Activated CD4-positive, alpha-beta memory T cell treated with anti-CD3 and anti-CD28 coated beads, Interleukin-2, amount 10 ng/mL, durations not matched to agents 7 days and 5 days (primary cell): ENCODE results near the gene MYO1D. TPM values are rescaled to one million over a fixed set of nuclear protein-coding genes. Genes with fewer than 3 reads are reported as not detected.
"Not testable (repeated sequence)": the region's sequence is repeated elsewhere in the genome, so short reads cannot be mapped to it uniquely, and the experiment has no call there.

Experiments used
- CTCF ChIA-PET: fragments of 350-600 bp; sonication (Branson Sonifier 250); formaldehyde crosslinking; loops from one replicate; lab custom pipeline; 2021; ENCODE audit warnings: antibody characterized with exemption, inconsistent platforms; lab: Charles Lee
- POLR2A ChIA-PET: fragments of 350-600 bp; sonication (Branson Sonifier 250); formaldehyde crosslinking; loops from one replicate; lab custom pipeline; 2021; ENCODE audit warnings: antibody characterized with exemption; lab: Charles Lee
- DNase-seq: peaks from one replicate; pipeline ENCODE4 v3.0.0-alpha.2; 2020
- H3K27ac Mint-ChIP-seq: one replicate; pipeline ENCODE4 v1.8.0; 2021; ENCODE audit warnings: mild to moderate bottlenecking, mixed read lengths
- H3K27me3 Mint-ChIP-seq: one replicate; pipeline ENCODE4 v1.8.0; 2021; ENCODE audit warnings: mixed read lengths
- H3K36me3 Mint-ChIP-seq: one replicate; pipeline ENCODE4 v1.8.0; 2021; ENCODE audit warnings: low read depth, mixed read lengths
- H3K4me1 Mint-ChIP-seq: one replicate; pipeline ENCODE4 v1.8.0; 2021; ENCODE audit warnings: mixed read lengths
- H3K4me3 Mint-ChIP-seq: one replicate; pipeline ENCODE4 v1.8.0; 2021; ENCODE audit warnings: mild to moderate bottlenecking, mixed read lengths
- H3K9me3 Mint-ChIP-seq: one replicate; pipeline ENCODE4 v1.8.0; 2021; ENCODE audit warnings: mixed read lengths
- total RNA-seq, 2 experiments: library from RNA; stranded (reverse); gene quantifications; one replicate each; pipeline ENCODE4 v1.2.3, GENCODE V29; 2021

The MYO1D gene
- total RNA-seq, 2 experiments from 2014 or later, result 8.3 to 11.1 TPM

DNA sequence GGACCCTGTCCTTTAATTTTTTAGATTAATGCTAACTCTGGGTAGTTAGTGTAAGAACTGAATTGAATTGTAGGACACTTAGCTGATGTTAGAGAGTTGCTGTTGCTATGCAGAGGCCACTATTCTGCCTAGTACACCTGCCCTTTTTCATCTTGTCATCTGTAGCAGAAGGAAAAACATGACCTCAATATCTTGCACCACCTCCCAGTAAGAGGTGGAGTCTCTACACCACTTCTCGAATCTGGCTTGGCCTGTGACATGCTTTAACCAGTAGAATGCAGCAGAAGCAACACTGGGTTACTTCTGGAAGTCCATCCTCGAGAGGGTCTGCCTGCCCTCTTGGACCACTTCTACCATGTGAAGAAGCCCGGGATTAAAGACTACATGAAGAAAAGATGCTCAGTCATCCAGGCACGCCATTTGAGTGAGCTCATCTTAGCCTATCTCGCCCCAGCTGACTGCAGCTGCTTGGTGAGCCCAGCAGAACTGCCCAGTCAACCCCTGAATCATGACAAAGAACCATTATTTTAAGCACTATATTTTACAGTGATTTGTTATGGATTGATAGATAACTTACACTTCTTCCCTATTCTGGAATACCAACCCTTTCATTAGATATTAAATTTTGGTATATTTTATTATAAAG is 153.5 kb downstream of the MYO1D start:
- Mint-ChIP-seq H3K9me3 (peaks cover 8% of the 10 kb centered on the region), H3K27ac (no peak overlapping the region), H3K36me3 (peaks cover 11% of the 10 kb centered on the region), H3K27me3 (no peaks in the 10 kb centered on the region), H3K4me3 (no peak overlapping the region), H3K4me1 (no peaks in the 10 kb centered on the region)
- no peak for DNase-seq
- ChIA-PET CTCF (no interaction called here), POLR2A (no interaction called here)

DNA sequence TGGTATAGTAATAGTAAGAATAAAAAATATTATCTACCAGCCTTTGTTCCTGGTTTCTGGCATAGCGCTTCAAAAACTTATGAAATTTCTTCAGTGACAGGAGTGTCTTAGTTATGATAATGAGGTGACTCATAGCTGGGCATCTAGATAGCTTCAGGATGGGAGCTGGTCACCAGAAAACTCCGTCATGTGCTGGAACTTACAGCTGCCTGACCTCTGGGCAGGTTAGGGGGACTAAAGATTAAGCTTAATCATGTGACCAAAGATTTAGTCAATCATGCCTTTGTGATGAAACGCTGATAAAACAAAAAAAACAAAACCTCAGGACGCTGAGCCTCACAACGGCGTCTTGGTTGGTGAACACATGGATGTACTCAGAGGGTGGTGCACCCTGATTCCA is 154.2 kb downstream of the MYO1D start:
- H3K27ac Mint-ChIP-seq, result no peak overlapping the region
- H3K36me3 Mint-ChIP-seq, result peaks cover 11% of the 10 kb centered on the region
- H3K4me1 Mint-ChIP-seq, result no peaks in the 10 kb centered on the region
- H3K27me3 Mint-ChIP-seq, result no peaks in the 10 kb centered on the region
- ChIA-PET POLR2A (no interaction called here), CTCF (no interaction called here)
- no peak for DNase-seq
- peaks cover 8% of the 10 kb centered on the region for H3K9me3 Mint-ChIP-seq
- H3K4me3 Mint-ChIP-seq, result no peak overlapping the region

DNA sequence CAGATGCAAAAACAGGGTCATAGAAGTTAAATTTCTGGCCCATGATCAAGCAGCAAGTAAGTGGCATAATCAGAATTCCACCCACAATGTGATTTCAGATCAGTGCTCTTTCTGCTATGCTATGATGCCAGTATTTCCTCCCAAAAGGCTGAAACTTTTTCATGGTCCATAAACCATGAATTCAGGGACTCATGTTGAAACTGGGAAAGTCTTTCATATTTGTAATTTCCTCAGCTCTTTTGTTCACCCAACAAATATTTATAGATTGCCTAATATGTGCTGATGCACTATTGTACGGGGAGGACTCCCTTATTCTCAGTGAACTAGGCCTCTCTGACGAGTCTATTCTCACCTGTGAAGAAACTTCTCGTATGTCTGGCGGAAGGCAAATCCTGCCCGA is 156.3 kb downstream of the MYO1D start:
- ChIA-PET POLR2A (no interaction called here), CTCF (interaction anchor here (1.5 kb wide), 1 partner anchor 10 kb away, joined by 4 read pairs; no protein-coding TSS in a partner anchor)
- Mint-ChIP-seq H3K4me3 (no peak overlapping the region), H3K27ac (no peak overlapping the region), H3K9me3 (peaks cover 6% of the 10 kb centered on the region), H3K27me3 (no peaks in the 10 kb centered on the region), H3K36me3 (peaks cover 11% of the 10 kb centered on the region), H3K4me1 (no peaks in the 10 kb centered on the region)
- no peak for DNase-seq

DNA sequence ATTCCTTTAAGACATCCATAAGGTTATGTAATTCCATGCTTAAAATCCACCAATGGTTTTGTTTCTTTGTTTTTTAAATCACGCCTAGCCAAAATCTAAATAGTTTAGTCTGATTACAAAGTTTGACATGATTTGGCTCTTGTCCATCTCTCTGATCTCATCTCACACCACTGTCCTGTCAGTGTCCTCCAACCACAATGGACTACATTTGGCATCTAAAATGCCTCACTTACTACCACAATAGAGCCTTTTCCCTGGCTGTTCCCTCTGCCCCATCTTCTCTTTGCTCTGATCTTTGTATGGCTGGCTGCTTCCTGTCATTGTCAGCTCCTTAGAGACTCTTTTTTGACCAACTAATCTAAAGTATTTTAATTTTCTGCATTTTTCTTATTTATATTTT is 157.2 kb downstream of the MYO1D start:
- Mint-ChIP-seq H3K4me3 (no peak overlapping the region), H3K9me3 (peaks cover 2% of the 10 kb centered on the region), H3K36me3 (peaks cover 4% of the 10 kb centered on the region), H3K4me1 (no peaks in the 10 kb centered on the region), H3K27ac (no peak overlapping the region), H3K27me3 (no peaks in the 10 kb centered on the region)
- ChIA-PET CTCF (no interaction called here), POLR2A (no interaction called here)
- DNase-seq, result no peak

DNA sequence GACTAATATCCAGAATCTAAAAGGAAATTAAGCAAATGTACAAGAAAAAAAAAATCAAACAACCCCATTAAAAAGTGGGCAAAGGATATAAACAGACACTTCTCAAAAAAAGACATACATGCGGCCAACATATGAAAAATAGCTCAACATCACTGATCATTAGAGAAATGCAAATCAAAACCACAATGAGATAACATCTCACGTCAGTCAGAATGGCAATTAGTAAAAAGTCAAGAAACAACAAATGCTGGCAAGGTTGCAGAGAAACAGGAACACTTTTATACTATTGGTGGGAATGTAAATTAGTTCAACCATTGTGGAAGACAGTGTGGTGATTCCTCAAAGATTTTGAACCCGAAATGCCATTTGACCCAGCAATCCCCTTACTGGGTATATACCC is 162.0 kb downstream of the MYO1D start:
- H3K27me3 Mint-ChIP-seq, H3K36me3 Mint-ChIP-seq, POLR2A ChIA-PET, H3K4me1 Mint-ChIP-seq, H3K4me3 Mint-ChIP-seq, H3K27ac Mint-ChIP-seq, DNase-seq, H3K9me3 Mint-ChIP-seq, CTCF ChIA-PET: not testable (repeated sequence)

DNA sequence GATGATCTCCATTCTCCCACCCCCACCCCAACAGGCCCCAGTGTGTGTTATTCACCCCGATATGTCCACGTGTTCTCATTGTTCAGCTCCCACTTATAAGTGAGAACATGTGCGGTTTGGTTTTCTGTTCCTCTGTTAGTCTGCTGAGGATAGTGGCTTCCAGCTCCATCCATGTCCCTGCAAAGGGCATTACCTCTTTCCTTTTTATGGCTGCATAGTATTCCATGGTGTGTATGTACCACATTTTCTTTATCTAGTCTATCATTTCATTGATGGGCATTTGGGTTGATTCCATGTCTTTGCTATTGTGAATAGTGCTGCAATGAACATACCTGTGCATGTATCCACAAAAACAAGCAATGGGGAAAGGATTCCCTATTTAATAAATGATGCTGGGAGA is 162.7 kb downstream of the MYO1D start:
- POLR2A ChIA-PET, CTCF ChIA-PET, H3K4me1 Mint-ChIP-seq, H3K9me3 Mint-ChIP-seq, DNase-seq, H3K4me3 Mint-ChIP-seq, H3K27ac Mint-ChIP-seq, H3K27me3 Mint-ChIP-seq, H3K36me3 Mint-ChIP-seq: not testable (repeated sequence)

DNA sequence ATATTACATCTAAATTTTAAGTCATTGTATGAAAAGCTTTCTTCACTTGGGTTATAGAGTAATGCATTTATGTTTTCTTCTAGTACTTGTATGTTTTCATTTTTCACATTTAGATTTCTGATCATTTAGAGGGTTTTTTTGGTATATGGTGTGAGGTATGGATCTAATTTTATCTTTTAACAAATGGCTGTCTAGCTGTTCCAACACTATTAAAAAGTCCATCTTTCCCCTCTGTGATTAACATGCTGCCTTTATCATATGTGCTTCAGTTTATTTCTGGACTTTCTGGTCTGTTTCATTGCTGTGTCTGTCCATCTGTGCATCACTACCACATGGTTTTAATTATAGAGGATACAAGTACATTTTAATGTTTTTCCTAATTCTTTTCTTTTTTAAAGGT is 163.8 kb downstream of the MYO1D start:
- no peaks in the 10 kb centered on the region for H3K27me3 Mint-ChIP-seq
- ChIA-PET POLR2A (no interaction called here), CTCF (interaction anchor here (0.5 kb wide), 1 partner anchor 12 kb away, joined by 4 read pairs; no protein-coding TSS in a partner anchor)
- H3K4me3 Mint-ChIP-seq, result no peak overlapping the region
- H3K27ac Mint-ChIP-seq, result no peak overlapping the region
- H3K4me1 Mint-ChIP-seq, result no peaks in the 10 kb centered on the region
- no peaks in the 10 kb centered on the region for H3K9me3 Mint-ChIP-seq
- no peak for DNase-seq
- peaks cover 3% of the 10 kb centered on the region for H3K36me3 Mint-ChIP-seq

DNA sequence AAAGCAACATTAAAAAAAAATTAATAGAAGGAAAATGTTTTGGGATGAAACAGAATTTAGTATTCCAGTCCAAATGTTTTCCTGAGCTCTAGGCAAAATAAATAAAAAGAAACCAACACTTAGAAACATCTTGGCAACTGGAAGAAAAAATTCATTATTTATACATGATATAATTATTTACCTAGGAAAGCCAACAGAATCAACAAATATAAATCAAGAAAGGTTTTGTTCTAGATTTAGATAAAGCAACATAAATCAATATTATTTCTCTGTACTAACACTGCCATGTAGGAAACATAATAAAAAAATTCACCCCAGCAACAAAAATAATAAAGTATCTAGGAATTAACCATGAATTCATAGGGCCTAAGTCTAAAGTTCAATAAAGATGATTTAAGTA is 167.4 kb downstream of the MYO1D start:
- H3K4me1 Mint-ChIP-seq, result no peaks in the 10 kb centered on the region
- H3K27me3 Mint-ChIP-seq, result no peaks in the 10 kb centered on the region
- CTCF ChIA-PET, result no interaction called here
- no peak for DNase-seq
- no peaks in the 10 kb centered on the region for H3K9me3 Mint-ChIP-seq
- H3K36me3 Mint-ChIP-seq, result peaks cover 3% of the 10 kb centered on the region
- POLR2A ChIA-PET, result no interaction called here
- no peak overlapping the region for H3K4me3 Mint-ChIP-seq
- H3K27ac Mint-ChIP-seq, result no peak overlapping the region

DNA sequence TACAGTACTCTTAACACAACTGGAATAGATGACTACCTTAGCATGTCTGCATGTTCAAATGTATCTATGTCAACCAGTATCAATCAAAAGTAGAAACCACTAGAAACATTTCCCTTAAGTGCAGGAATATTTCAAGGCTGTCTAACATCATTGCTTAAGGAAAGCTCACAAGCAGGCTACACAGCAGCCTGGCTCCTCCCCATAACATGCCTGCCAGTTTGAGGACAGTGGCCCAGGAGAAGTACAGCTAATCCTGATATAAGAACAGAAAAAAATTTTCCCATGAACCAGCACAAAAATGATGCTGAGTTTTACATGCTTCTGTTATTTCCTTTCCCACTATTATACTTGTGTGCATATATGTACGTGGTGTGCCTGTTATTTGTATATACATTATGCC is 175.1 kb downstream of the MYO1D start:
- no peak overlapping the region for H3K4me3 Mint-ChIP-seq
- ChIA-PET POLR2A (no interaction called here), CTCF (no interaction called here)
- H3K36me3 Mint-ChIP-seq, result no peaks in the 10 kb centered on the region
- no peaks in the 10 kb centered on the region for H3K9me3 Mint-ChIP-seq
- DNase-seq, result no peak
- H3K4me1 Mint-ChIP-seq, result no peaks in the 10 kb centered on the region
- H3K27me3 Mint-ChIP-seq, result no peaks in the 10 kb centered on the region
- H3K27ac Mint-ChIP-seq, result no peak overlapping the region

DNA sequence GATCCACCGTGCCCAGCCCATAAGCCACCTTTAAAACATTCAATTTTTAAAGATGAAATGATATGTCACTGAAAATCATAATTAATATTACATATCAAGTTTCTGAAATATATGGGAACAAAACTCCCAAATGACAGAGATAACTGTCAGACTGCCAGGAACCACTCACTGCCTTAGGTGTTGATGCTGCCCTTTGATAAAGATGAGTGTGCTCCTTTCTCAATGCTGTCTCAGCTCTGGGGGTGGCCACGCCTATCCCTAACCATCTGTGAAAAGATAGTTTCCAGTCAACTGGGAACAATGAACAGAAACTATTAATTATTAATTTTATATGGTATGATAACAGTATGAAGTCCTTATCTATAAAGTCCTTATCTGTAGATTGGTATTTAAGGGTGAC is 177.7 kb downstream of the MYO1D start:
- no peaks in the 10 kb centered on the region for H3K4me1 Mint-ChIP-seq
- no peaks in the 10 kb centered on the region for H3K36me3 Mint-ChIP-seq
- CTCF ChIA-PET, result interaction anchor here (0.6 kb wide), 1 partner anchor 507 kb away, joined by 3 read pairs; no protein-coding TSS in a partner anchor
- H3K27me3 Mint-ChIP-seq, result no peaks in the 10 kb centered on the region
- H3K9me3 Mint-ChIP-seq, result no peaks in the 10 kb centered on the region
- POLR2A ChIA-PET, result no interaction called here
- no peak overlapping the region for H3K27ac Mint-ChIP-seq
- no peak overlapping the region for H3K4me3 Mint-ChIP-seq
- DNase-seq, result no peak

DNA sequence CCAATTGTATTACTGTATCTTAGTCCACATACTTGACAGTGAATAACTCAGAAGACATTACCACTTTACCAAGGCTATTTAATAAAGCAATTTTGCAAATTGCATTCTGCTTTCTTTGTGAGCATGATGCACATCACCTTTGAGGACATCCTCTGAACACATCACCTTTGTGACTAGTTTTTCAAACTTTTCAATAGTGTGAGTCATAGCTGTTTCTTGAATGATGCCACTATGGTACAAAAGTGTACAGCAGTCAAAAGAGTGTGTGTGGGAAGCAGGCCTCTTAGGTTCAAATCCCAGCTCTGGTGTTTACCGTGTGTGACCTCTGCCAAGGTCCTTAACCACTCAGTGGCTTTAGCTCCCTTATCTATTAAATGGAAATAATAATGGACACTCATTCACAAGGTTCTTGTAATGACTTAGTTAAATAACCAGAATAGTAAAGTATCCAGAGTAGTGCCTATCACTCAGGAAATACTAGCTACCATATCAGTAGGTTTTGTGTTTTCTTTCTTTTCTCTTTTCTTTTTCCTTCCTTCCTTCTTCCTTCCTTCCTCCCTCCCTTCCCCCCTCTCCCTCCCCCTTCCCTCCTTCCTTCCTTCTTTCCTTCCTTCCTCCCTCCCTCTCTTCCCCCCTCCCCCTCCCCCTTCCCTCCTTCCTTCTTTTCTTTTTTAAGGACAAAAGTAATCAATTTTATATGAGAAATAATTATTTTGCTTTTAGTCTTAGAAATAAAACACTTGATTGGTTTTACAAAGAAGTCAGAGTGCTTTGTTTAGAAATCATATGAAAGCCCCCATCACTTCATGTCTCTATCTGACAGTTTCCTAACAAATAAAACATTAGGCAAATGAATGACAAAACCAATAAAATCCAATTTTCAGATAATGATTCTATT is 178.9 kb downstream of the MYO1D start:
- Mint-ChIP-seq H3K4me1 (no peaks in the 10 kb centered on the region), H3K9me3 (no peaks in the 10 kb centered on the region), H3K27me3 (no peaks in the 10 kb centered on the region), H3K27ac (no peak overlapping the region), H3K4me3 (no peak overlapping the region), H3K36me3 (no peaks in the 10 kb centered on the region)
- POLR2A ChIA-PET, result no interaction called here
- CTCF ChIA-PET, result interaction anchor here (0.7 kb wide), 2 partner anchors 85 to 317 kb away, joined by 3 read pairs; no protein-coding TSS in a partner anchor
- DNase-seq, result no peak

DNA sequence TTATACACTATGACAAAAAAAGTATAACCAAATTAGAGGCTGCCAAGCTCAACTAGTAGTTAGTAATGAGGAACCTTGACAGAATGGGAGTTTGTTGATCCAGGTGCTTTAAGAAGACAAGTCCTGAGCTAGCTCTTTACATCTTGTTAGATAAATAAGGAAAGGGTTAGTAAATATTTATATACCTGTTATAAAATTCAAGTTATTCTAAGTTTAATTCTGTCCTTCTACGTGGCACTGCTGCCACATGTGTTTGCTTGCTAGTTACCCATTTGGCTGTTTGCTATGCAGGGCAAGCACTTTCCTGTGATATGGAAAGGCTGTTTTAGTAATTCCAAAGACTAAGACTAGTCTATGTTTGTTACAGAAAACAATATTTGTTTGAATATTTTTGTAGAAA is 180.5 kb downstream of the MYO1D start:
- no peak overlapping the region for H3K4me3 Mint-ChIP-seq
- no peak overlapping the region for H3K27ac Mint-ChIP-seq
- ChIA-PET POLR2A (no interaction called here), CTCF (no interaction called here)
- H3K36me3 Mint-ChIP-seq, result no peaks in the 10 kb centered on the region
- H3K27me3 Mint-ChIP-seq, result no peaks in the 10 kb centered on the region
- no peak for DNase-seq
- peaks cover 2% of the 10 kb centered on the region for H3K4me1 Mint-ChIP-seq
- H3K9me3 Mint-ChIP-seq, result no peaks in the 10 kb centered on the region

DNA sequence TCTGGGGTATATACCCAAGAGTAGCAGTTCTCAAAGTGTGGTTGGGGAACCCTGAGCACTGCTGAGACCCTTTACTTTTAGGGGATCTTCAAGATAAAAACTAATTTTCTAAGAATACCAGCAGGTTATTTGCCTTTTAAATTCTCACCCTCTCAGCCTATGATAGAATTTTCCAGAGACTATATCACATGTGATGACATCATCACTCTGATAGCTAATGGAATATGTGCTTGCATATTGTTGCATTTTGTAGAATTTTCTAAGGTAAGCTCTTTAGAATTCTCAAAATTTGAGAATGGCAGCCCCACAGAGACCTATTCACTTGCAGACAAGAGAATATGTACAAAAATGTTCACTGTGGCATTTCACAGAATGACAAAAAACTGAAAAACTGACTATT is 181.1 kb downstream of the MYO1D start:
- POLR2A ChIA-PET, result no interaction called here
- H3K9me3 Mint-ChIP-seq, result no peaks in the 10 kb centered on the region
- CTCF ChIA-PET, result no interaction called here
- no peaks in the 10 kb centered on the region for H3K27me3 Mint-ChIP-seq
- H3K4me3 Mint-ChIP-seq, result no peak overlapping the region
- DNase-seq, result no peak
- H3K36me3 Mint-ChIP-seq, result no peaks in the 10 kb centered on the region
- H3K27ac Mint-ChIP-seq, result no peak overlapping the region
- H3K4me1 Mint-ChIP-seq, result peaks cover 2% of the 10 kb centered on the region
